ENCODE measurements around the gene CCL3.

DNA sequence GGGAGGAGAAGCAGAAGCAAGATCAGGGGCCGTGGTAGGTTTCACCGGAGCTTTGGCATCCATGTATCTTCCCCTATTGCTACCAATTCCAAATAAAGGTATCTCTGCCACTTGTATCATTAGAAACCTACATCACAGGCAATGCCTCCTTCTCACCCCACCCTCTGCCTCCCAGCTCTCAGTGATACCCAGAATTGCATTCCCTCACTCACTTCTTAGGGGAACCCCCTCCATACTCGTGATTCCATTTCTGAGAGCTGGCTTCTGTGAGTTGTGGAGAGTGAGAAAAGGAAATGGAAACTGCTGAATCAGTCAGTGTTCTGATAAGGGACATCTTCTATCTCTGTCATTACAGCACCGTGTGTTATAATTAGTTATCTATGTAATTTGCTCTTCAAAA, 2.3 kb upstream of the CCL3 start:
- no peak for TF ChIP-seq POLR2A (IDR thresholded peaks at IDR 0.05)
- TF ChIP-seq, protein P1, sequence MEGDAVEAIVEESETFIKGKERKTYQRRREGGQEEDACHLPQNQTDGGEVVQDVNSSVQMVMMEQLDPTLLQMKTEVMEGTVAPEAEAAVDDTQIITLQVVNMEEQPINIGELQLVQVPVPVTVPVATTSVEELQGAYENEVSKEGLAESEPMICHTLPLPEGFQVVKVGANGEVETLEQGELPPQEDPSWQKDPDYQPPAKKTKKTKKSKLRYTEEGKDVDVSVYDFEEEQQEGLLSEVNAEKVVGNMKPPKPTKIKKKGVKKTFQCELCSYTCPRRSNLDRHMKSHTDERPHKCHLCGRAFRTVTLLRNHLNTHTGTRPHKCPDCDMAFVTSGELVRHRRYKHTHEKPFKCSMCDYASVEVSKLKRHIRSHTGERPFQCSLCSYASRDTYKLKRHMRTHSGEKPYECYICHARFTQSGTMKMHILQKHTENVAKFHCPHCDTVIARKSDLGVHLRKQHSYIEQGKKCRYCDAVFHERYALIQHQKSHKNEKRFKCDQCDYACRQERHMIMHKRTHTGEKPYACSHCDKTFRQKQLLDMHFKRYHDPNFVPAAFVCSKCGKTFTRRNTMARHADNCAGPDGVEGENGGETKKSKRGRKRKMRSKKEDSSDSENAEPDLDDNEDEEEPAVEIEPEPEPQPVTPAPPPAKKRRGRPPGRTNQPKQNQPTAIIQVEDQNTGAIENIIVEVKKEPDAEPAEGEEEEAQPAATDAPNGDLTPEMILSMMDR (IDR thresholded peaks at IDR 0.05) = no peak

Data from prostate gland (tissue), 2 donors.